ENCODE data around the gene ATRN. TPM values are rescaled to one million over a fixed set of nuclear protein-coding genes. Genes with fewer than 3 reads are reported as not detected.

Gene ATRN
- total RNA-seq, 1 donor from 2014 or later, result 23.6 TPM

DNA sequence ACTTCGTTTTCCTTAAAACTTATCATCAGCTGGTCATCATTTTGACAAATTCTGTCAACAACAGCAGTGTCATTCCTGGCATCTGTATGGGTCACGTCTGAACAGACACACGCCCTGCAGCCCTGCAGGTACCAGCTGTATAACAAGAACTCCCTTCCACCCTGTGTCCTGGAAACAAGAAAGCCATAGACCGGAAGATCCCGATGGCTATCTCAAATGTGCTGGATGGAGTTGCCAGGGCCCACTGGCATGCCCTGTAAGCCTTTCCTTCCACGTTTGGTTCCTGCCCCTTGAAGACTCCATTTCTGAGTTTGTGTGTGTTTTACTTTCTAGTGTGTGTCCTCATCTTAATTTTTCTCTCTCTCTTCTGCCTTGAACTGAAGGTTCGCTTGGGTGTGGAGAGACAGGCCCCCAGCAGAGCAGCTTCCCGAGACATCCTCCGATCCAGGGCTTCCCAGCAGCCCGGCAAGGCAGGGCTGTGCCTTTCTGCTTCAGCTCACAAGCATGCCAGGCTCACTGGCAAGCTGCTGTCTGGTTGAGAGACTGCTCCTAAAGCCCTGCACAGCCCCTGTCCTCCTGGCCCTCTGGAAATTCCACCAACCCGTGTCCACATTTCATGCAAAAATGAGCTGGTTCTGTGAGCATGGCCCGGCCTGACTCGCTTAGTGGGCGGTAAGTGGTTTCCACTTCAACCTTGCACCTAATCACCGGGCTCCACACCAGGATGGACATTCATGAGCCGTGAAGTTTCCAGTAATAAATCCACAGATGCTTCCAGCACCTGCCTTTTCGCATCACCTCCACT is 183.7 kb downstream of the ATRN start:
- no peak for DNase-seq (ENCODE audit: low spot score)

DNA sequence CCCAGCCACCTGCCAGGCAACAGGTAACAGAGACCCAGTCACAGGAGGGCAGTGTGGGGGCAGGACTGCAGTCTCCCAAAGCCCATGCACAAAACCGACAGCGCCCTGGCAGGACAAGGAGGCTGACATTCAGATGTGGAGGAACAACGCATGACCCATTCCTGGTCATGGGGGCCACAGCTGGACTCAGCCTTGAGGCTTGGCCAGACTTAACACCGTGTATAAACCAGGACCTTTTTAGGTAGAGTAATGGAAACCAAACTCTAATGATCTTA is 184.2 kb downstream of the ATRN start:
- DNase-seq (ENCODE audit: low spot score), result no peak

DNA sequence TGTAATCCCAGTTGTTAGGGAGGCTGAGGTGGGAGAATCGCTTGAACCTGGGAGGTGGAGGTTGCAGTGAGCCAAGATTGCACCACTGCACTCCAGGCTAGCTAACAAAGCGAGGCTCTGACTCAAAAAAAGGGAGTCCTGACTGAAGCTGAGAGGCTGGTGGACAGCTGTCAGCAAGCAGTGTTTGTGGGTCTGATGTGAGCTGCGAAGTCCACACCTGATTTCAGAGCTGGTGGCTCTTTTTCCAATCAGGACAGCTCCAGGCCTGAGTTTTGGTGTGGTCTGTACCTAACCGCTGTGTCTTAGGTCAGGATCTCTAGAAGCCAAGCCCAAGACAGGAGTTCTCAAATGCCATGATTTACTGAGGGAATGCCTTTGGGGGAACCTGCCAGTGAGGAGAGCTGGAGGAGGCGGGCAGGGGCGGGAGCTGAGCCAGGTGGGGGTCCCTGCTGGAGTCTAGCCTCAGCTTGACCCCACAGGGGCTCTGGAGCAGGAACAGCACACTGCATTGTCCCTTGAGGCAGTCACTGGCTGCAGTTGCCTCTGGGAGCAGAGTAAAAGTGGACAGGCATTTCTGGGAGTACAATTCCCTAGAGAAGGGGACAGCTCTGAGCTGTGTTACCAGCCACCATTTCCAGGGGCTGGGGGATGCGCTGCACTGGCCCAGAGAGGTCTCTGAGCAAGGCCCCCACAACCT is 187.3 kb downstream of the ATRN start:
- no peak for DNase-seq (ENCODE audit: low spot score)

DNA sequence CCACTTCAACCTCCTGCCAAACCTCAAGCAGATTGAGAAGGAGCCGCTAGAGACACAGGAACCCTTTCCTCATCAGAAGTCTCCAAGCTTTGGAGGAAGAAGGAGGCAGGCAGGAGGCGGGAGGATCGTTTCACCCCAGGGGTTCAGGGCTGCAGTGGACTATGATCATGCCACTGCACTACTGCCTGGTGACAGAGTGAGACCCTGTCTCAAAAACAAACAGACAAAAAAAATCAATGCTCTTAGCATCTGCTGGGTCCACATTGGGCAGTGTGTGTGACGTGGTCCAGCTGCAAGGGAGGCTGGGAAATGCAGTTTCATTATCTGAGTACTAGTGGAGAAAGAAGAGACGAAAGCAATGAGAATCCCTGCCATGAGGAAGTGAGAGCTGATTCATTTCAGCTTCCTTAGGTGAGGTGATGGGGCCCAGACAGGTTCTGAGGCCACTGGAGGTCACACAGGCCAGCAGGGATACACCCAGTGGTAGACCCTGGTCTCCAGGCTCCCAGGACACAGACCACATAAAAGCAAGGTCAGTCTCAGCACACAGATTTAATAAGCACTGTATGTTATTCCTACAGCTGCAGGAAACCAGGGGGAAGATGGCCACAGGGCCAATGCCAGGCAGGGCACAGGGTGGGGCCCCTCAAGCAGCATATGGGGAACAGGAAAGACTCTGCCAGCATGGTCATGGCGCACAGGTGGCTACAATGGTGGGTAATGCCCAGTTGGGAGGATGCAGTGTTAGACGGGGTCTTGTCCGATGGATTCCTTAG is 188.1 kb downstream of the ATRN start:
- DNase-seq (ENCODE audit: low spot score), result no peak

DNA sequence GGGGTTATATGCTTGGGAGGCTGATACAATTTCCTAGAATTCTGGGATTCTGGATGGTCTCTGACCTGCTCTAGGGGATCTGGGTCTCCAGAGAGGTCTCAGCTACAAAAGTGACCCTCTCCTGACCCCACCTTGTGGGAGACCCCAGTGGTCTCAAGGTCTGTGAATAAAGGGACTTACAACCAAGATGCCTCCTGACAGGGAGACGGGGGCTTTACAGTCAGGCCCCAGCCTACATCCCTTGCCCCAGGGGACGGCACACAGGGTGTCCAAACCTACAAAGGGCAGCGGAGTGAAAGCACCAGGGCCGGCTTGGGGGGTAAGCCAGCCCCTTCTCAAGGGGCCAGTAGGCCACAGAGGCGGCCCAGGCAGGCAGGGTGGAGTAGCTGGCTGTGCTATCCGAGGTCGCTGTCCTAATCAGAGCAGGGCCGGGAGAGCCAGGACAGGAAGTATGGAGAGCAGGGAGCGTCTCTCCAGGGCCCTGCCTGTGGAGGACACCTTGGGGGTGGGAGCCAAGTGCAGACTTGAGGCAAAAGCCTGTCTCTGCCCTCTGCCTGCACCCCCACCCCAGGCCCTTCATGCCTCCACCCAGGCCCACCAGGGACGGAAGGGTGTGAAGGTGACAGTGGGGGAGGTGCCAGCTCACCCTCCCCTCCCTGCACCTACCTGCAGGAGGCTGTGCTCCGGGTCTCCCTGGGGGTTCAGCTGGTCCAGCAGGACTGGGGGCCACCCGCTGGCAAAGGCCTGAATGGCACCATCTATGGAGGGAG is 188.9 kb downstream of the ATRN start:
- no peak for DNase-seq (ENCODE audit: low spot score)

DNA sequence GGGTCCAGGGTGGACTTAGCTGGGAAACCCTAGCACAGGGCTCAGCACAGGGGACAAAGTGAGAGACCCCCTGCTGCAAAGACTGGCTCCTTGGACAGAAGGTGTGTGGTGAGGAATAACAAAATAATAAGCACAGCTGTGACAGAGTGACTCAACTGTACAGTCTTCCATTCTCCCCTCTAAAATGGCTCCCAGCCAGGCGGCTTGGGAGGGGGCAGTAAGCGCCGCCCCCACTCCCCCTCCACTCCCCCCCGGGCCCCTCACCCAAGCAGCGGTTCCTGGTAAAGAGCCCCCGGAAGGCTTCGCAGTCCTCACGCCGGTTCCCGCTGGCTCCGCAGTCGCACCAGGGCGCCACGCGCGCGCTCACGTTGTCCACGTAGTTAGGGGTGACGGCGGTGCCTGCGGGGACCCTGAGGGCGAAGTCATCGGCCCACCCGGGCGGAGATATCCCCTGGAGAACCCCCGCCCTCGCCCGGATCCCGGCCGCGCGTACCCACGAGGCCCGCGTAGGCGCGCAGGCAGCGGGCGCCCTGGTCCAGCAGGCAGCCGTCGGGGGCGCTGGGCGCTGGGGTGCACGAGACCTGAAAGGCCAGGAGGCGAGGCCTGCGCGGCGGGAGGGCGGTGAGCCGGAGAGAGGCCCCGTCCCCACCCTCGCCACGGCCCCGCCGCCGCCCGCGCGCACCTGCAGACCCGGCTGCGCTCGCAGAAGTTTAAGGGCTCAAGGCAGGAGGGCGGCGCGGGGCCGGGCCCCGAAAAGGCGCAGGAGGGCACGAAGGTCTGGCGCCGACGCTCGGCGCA is 189.6 kb downstream of the ATRN start:
- no peak for DNase-seq (ENCODE audit: low spot score)

DNA sequence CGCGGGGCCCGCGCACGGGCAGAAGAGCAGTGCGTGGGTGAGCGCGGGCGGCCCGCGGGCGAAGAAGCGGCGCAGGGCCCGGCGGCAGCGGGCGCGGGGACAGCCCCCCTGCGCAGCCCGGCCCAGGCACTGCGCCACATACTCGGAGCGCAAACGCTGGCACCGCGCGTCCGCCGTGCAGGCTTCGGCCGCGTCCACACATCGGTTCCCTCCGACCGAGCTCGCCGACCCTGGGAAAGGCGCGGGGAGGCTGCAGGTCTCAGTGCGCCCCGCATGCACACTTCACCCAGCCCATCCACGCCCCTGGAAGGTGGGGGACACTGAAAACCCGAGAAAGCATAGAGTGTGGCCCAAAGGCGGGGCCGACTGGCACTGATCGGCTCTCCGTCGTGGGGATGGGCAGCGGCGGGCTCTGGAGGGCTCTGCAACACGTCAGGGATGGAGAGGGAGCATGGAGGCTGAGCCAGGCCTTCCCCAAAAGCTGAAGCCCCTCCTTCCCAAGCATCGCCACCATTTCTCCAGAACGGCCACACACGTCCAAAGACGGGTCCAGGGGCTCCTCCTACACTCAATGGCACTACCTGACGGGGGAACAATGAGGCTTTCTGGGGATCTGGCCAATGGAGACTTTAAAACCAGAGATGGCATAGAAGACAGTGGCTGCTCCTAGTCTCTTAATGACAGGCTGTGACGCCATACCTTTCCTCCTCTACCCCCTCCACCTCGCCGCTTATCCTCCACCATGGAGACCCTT is 190.4 kb downstream of the ATRN start:
- DNase-seq (ENCODE audit: low spot score), result no peak

DNA sequence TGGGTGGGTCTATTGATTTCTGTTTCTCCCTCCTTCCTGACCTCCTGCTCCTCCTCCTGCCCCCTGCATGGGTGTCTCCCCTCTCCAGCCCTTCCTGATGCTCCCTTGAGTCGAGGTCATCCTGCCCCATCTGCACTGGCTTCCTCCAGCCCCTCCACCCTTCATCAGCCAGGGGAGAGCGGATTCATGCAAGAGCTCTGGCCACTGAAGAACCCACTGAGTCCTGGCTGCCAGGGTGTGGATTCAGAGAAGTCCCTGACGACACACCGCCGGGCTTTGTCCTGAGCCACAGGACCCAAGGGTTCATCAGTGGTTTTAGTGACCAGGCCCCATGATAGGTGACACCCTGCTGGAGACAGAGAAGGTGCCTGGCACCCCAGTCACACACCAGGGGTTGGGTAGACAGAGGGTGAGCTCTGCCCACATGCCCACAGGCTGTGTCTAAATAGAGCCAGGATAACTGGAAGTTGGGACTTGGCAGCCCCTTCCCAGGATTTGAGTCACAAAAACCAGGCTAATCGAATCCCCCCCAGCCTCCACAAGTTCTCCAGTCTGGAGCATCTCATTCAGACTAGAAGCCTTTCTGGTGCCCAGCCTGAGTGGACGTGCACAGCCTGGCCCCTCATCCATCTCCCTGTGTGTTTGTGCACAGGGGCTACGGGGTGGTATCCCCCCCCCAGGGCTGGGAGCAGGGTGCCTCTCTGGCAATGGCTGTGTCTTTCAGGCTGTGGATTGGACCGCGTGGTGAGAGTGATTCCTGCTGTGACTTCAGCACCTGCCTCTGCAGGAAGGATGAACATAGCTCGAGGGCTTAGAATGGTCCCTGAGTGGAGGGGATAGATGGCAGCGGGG is 191.2 kb downstream of the ATRN start:
- DNase-seq (ENCODE audit: low spot score), result no peak

DNA sequence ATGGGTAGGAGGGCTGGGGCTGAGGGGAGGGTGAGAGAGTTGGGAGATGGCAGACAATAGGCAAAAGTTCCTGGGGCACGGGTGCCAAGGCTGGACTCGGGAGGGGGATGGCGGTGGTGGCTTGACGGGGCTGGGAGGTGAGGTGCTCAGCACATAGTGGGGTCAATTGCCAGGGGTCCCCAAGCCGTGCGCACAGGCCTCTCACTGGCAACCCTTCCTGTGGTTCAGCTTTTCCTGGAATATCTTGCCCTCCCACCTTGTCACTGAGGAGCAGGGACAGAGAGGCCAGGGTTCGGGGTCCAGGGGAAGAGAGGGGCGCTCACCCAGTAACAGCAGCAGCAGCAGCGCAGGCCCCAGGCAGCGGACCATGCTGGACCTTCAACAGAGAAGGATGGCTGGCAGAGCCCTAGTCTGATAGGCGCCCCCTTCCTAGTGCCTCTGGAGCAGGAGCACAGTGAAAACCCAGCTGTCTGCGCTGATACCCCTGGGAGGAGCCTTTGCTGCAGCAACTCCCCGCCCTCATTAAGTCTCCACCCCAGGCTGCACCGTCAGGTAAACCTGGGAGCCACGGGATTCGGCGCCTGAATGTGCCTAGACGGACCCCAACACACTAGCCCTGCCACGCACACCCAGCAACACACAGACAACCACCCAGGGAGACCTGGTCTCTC is 192.3 kb downstream of the ATRN start, which contains the start of gene GFRA4:
TSS of gene GFRA4 (minus strand) at position 369 of the 671 bp plus-strand sequence. CDS start at position 369, 0 bp downstream.
- no peak for DNase-seq (ENCODE audit: low spot score)

DNA sequence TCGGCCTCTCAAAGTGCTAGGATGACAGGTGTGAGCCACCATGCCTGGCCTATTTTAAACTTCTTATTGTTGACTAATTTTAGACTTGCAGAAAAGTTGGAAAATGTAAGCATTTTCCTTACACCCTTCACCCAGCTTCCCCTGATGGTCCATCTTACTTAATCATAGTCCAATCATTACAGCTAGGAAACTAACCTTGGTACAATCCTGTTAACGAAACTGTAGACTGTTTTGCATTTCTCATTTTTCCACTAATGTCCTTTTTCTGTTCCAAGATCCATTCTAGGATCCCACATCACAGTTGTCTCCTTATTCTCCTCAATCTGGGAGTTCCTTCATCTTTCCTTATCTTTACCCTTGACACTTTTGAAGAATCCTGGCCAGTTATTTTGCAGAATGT is 193.0 kb downstream of the ATRN start:
- no peak for DNase-seq (ENCODE audit: low spot score)

DNA sequence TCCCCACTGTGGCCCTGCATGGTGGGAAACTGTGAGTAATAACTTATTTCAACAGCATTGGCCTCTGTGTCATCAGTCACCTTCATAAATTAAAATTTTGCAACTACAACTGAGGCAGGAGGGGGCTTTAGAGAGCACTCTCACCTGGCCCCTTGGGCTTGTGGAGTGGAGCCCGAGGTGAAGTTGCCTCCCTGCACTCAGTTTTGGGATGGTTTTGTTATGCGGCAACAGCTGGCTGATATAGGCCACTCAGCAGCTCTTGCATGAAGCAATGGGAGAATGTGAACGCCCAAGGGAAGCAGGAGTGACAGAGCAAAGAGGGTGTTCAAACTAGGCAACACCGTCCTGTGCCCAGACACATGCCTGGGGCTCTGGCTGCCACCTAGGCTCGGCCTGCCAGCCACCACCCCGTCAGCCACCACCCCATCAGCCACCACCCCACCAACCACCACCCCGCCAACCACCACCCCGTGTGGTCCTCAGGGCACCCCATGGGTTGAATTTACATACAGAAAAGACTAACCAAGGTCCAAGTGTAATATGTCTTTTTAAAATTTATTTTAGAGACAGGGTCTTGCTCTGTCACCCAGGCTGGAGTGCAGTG is 196.7 kb downstream of the ATRN start:
- no peak for DNase-seq (ENCODE audit: low spot score)

DNA sequence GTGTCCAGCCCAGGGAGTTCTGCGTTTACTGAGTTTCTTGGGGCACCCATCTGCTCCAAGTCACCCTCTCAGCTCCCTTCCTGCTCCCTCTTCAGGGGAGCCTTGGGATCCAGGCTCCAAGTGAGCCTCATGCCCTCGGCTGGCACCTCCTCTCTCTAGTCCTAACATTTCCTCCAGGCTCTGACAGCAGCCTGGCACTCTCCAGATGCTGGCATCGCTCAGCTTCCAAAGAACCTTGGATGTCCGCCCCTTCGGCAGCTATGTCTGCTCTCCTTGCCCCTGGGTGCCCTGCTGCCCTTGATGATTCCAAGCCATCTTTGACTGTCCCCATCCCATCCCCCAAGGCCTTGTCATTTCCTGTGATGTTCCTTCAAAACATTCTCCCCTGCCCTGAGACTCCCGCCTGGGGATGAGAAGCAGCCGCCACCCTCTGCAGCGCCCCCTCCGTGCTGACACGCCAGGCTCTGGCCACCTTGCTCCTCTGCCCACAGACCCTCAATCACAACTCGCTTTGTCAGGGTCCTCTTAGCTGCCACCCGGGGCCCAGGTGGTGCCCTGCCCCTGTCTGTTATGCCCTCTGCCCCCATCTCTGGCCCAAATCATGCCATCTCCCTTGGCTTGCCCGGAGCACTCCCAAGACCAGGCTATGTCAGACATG is 199.0 kb downstream of the ATRN start:
- DNase-seq (ENCODE audit: low spot score), result no peak

DNA sequence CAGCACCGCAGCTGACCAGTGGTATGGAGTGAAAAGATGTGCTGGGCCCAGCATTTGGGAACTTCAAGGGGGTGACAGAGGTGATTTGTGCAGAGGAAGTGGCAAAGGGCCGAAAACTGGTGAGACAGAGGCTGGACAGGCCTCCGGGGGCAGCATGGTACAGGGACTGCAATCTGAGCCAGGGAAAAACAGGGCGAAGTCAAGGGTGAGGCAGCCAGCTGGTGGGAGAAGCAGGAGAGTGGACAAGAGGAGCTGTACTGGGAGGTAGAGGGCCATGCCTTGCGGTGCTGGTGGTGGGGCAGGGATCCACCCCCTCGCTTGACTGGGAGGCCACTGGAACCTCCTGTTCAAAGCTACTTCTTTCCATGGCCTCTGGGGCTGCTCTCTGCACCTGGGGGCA is 199.7 kb downstream of the ATRN start:
- DNase-seq (ENCODE audit: low spot score), result no peak

DNA sequence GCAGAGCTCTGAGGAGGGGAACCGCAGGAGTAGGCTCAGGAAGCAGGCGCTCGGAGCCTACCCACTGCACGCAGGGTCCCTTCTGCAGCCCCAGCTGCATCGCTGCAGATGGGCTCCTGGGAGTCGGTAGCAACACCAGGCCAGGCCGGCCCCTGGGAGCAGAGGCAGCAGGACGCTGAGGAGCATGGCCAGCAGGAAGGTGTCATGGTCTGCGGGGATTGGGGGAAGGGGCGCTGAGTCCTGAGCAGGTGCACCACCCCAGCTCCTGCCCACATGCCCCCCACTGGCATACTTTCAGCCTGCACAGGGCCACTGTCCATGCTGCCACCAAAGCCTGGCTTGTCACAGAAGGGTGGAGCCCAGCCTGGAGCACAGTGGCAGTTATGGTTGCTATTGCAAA is 200.1 kb downstream of the ATRN start:
- DNase-seq (ENCODE audit: low spot score), result no peak

DNA sequence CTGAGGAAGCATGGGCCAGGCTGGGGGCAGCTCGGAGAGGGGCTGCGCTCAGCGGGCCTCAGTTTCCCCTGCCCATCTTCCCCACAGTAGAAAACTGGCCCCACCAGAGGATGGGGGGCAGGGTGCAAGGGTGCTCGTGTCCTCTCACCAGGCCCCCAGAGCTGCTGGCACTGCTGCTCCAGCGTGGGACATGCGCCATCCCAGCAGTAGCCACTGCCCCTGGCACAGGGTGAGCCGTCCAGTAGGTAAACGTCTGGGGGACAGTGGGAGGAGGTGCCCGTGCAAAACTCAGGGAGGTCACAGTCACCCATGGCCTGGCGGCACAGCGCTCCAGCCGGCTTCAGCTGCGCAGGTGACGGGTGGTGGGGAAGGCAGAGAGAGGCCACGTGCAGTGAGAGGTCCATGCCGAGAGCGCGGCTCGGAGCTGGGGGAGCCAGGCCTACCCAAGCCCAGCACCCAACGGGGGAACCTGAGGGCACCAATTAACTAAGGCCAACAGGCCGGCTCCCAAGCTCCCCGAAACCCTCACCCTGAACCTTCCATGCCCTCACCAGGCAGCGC is 201.2 kb downstream of the ATRN start:
- DNase-seq (ENCODE audit: low spot score), result no peak

DNA sequence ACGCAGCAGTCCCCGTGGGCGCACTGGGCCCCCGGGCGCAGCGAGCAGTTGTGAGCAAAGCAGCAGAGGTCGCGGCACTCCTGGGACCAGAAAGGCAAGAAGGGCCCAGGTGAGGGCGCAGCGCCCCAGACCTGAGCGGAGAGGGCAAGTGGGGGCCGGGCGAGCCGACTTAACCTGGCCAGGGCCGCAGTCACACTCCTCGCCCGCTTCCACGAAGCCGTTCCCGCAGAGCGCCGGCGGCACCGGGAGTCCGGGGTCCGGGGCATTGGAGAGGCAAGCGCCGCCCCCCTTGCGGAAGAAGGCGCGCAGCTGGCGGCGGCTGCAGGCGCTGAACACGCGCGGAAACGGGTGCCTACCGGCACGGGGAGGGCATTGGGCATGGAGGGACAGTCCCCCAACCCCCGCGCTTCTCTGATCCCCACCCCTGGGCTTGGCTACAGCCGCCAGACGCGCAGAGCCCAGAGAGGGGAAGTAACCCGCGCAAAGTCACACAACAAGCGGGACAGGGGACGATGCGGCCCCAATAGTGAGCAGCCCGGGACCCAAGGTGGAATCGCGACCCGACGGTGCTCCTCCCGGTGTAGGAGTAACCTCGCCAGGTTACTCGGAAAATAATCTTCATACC is 201.8 kb downstream of the ATRN start:
- DNase-seq (ENCODE audit: low spot score), result no peak

All from umbilical cord (tissue), 2 donors.